Astrocyte (in vitro differentiated cells and primary cell): Measurements from ENCODE around the gene PIK3CD. TPM values are rescaled to one million over a fixed set of nuclear protein-coding genes. Genes with fewer than 3 reads are reported as not detected.

Source experiments
- DNase-seq: peaks from one replicate; pipeline ENCODE4 v3.0.0-alpha.2; 2010; ENCODE audit warnings: low read depth
- FAIRE-seq: peaks from 2 replicates; lab custom pipeline; 2011; peaks lifted over from hg19 to GRCh38; lab: Jason Lieb, UNC
- H2AFZ ChIP-seq: 2 replicates; pipeline ENCODE4 v1.6.0; 2012; ENCODE audit warnings: low read depth, low read length, inconsistent platforms
- H3K27ac ChIP-seq: 2 replicates; pipeline ENCODE4 v1.5.1; 2011; ENCODE audit warnings: low read depth, low read length, inconsistent platforms
- H3K27me3 ChIP-seq: 2 replicates; pipeline ENCODE4 v1.6.0; 2011; ENCODE audit warnings: low read length, inconsistent platforms; ENCODE audit not compliant: insufficient read depth
- H3K36me3 ChIP-seq: 2 replicates; pipeline ENCODE4 v1.5.1; 2011; ENCODE audit warnings: low read length, inconsistent platforms; ENCODE audit not compliant: insufficient read depth
- H3K4me1 ChIP-seq: 2 replicates; pipeline ENCODE4 v1.5.1; 2011; ENCODE audit warnings: low read length, inconsistent platforms; ENCODE audit not compliant: insufficient read depth
- H3K4me2 ChIP-seq: 2 replicates; pipeline ENCODE4 v1.6.0; 2012; ENCODE audit warnings: low read length, inconsistent platforms
- H3K4me3 ChIP-seq: 2 replicates; pipeline ENCODE4 v1.5.1; 2011; ENCODE audit warnings: low read depth, mild to moderate bottlenecking, low read length, inconsistent platforms; ENCODE audit not compliant: insufficient read depth
- H3K79me2 ChIP-seq: 2 replicates; pipeline ENCODE4 v1.6.0; 2012; ENCODE audit warnings: mild to moderate bottlenecking, low read length, inconsistent platforms; ENCODE audit not compliant: insufficient read depth
- H3K9ac ChIP-seq: 2 replicates; pipeline ENCODE4 v1.6.0; 2012; ENCODE audit warnings: mild to moderate bottlenecking, low read length, inconsistent platforms
- H3K9me3 ChIP-seq: 2 replicates; pipeline ENCODE4 v1.5.1; 2012; ENCODE audit warnings: low read depth, mild to moderate bottlenecking, low read length, inconsistent platforms; ENCODE audit not compliant: insufficient read depth
- H4K20me1 ChIP-seq: 2 replicates; pipeline ENCODE4 v1.6.0; 2012; ENCODE audit warnings: low read length, inconsistent platforms; ENCODE audit not compliant: insufficient read depth
- H3K27ac Mint-ChIP-seq: one replicate; pipeline ENCODE4 v1.8.0; 2021; ENCODE audit warnings: mild to moderate bottlenecking, mixed read lengths; ENCODE audit not compliant: unreplicated experiment
- H3K27me3 Mint-ChIP-seq: one replicate; pipeline ENCODE4 v1.8.0; 2021; ENCODE audit warnings: low read depth, mixed read lengths; ENCODE audit not compliant: unreplicated experiment
- H3K36me3 Mint-ChIP-seq: one replicate; pipeline ENCODE4 v1.8.0; 2021; ENCODE audit warnings: low read depth, mixed read lengths; ENCODE audit not compliant: unreplicated experiment
- H3K4me1 Mint-ChIP-seq: one replicate; pipeline ENCODE4 v1.8.0; 2021; ENCODE audit warnings: low read depth, mixed read lengths; ENCODE audit not compliant: unreplicated experiment
- H3K4me3 Mint-ChIP-seq: one replicate; pipeline ENCODE4 v1.8.0; 2021; ENCODE audit warnings: mild to moderate bottlenecking, moderate library complexity, mixed read lengths; ENCODE audit not compliant: unreplicated experiment
- H3K9me3 Mint-ChIP-seq: one replicate; pipeline ENCODE4 v1.8.0; 2021; ENCODE audit warnings: mild to moderate bottlenecking, mixed read lengths; ENCODE audit not compliant: unreplicated experiment
- EZH2 ChIP-seq: IDR thresholded peaks from 2 replicates; pipeline ENCODE4 v1.6.1; 2012; ENCODE audit warnings: mild to moderate bottlenecking, low read length, inconsistent platforms; ENCODE audit not compliant: insufficient read depth
- total RNA-seq: library from RNA; stranded (reverse); gene quantifications from 2 replicates; pipeline ENCODE4 v1.2.1, GENCODE V29; 2021
- TF ChIP-seq, protein P1 (sequence below): IDR thresholded peaks from 2 replicates; pipeline ENCODE4 v1.5.1; 2011; ENCODE audit warnings: low read depth, mild to moderate bottlenecking, inconsistent platforms, low read length, moderate library complexity; ENCODE audit not compliant: insufficient read depth

Gene PIK3CD
- total RNA-seq, 1 donor from 2014 or later = 29.5 TPM

DNA sequence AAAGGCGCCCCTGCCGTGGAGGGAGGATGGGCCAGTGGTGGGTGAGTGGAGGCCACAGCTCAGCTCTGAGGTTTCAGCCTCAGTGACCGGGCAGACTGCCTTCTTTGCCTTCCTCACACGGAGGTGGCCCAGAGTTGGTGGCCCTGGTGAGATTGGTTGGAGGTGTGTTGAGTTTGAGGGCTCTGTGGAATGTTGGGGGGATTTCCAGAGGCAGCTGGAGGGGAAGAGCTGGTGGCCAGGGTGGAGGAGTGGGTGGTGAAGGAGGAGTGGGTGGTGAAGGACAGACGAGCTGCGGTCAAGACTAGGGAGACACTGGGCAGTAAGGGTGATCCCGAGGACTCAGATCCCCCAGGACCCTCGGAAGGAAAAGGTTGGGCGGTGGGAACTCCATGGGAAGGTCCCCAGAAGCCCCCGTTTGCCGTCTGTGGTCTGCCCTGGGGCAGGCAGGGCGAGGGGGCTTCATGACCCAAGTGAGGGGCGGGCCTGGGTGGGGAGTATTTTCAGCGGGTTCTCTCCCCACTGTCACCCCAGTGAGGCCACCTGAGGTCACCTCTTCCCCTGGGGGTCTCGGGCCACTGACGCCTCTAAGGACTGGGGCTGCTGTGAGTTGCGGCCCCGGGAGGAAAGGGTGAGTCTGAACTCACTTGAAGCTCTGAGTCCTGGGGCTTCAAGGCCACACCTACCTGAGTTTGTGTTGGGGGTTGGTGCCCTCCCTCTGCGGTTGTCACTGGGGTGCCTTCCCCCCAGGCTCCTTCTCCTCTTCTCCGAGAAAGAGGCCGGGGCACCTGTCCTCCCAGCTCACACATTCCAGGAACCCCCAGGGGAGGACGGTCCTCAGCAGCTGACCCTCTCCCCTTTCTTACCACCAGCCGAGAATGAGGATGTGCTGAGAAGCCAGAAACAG, 22.7 kb upstream of the PIK3CD start:
- H3K36me3 Mint-ChIP-seq = no peaks in the 10 kb centered on the region
- peaks cover 5% of the 10 kb centered on the region for H3K4me1 ChIP-seq
- H3K27ac ChIP-seq = no peak overlapping the region
- no peak for FAIRE-seq
- H3K9me3 Mint-ChIP-seq = no peaks in the 10 kb centered on the region
- no peaks in the 10 kb centered on the region for H4K20me1 ChIP-seq
- H3K4me3 Mint-ChIP-seq = no peak overlapping the region
- H3K27ac Mint-ChIP-seq = no peak overlapping the region
- H3K27me3 ChIP-seq = no peaks in the 10 kb centered on the region
- TF ChIP-seq, protein P1, sequence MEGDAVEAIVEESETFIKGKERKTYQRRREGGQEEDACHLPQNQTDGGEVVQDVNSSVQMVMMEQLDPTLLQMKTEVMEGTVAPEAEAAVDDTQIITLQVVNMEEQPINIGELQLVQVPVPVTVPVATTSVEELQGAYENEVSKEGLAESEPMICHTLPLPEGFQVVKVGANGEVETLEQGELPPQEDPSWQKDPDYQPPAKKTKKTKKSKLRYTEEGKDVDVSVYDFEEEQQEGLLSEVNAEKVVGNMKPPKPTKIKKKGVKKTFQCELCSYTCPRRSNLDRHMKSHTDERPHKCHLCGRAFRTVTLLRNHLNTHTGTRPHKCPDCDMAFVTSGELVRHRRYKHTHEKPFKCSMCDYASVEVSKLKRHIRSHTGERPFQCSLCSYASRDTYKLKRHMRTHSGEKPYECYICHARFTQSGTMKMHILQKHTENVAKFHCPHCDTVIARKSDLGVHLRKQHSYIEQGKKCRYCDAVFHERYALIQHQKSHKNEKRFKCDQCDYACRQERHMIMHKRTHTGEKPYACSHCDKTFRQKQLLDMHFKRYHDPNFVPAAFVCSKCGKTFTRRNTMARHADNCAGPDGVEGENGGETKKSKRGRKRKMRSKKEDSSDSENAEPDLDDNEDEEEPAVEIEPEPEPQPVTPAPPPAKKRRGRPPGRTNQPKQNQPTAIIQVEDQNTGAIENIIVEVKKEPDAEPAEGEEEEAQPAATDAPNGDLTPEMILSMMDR = no peak
- no peak for TF ChIP-seq EZH2
- H3K36me3 ChIP-seq = no peaks in the 10 kb centered on the region
- H3K27me3 Mint-ChIP-seq = peaks cover 25% of the 10 kb centered on the region
- DNase-seq = no peak
- H3K4me1 Mint-ChIP-seq = peaks cover 4% of the 10 kb centered on the region
- no peaks in the 10 kb centered on the region for H3K79me2 ChIP-seq
- H3K9ac ChIP-seq = no peak overlapping the region
- no peak overlapping the region for H2AFZ ChIP-seq
- no peaks in the 10 kb centered on the region for H3K9me3 ChIP-seq
- H3K4me3 ChIP-seq = no peak overlapping the region
- H3K4me2 ChIP-seq = no peak overlapping the region

DNA sequence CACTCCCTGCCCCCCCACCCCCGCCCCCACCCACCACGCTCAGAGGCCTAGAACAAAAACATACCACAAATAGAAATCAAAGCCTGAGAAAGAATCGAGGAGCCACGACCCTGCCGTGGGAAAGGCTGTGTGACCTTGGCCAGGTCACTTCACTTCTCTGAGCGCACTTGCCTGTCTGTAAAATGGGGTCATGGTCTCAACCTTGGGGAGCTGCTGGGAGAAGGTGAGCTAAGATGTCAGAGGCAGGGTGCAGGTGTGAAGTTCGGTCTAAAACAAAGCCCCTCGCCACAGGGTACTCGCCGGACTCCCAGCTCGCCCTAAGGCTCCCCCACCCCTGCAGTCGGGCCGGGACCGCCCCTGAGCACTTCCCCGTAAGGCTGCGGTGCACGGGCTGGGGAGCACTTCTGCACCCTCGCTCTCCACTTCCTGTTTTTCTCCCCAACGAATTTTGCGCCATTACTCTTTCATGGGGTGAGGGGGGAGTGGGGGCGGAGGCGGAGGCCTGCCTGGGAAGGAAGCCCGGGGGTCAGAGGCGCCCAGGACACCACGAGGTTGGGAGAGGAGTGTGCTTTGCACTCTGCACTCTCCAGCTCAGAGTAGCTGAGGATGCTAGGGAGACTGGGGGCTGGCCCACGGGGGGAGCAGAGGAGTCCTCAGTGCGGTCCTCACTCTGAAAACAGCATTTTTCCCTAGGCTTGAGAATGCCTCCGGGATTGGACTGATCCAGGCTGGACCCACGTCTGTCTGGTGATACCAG, 21.9 kb upstream of the PIK3CD start:
- no peaks in the 10 kb centered on the region for H3K36me3 ChIP-seq
- H3K4me3 ChIP-seq = no peak overlapping the region
- no peak overlapping the region for H3K9ac ChIP-seq
- no peaks in the 10 kb centered on the region for H4K20me1 ChIP-seq
- peaks cover 5% of the 10 kb centered on the region for H3K4me1 ChIP-seq
- no peak overlapping the region for H3K27ac ChIP-seq
- H3K9me3 ChIP-seq = no peaks in the 10 kb centered on the region
- no peak overlapping the region for H3K4me2 ChIP-seq
- H3K36me3 Mint-ChIP-seq = peaks cover 2% of the 10 kb centered on the region
- no peaks in the 10 kb centered on the region for H3K79me2 ChIP-seq
- H3K4me1 Mint-ChIP-seq = peaks cover 4% of the 10 kb centered on the region
- DNase-seq (no peak), FAIRE-seq (no peak)
- H3K27me3 Mint-ChIP-seq = peaks cover 25% of the 10 kb centered on the region
- peaks cover 2% of the 10 kb centered on the region for H3K9me3 Mint-ChIP-seq
- TF ChIP-seq, protein P1 = no peak
- no peak for TF ChIP-seq EZH2
- no peak overlapping the region for H2AFZ ChIP-seq
- H3K27ac Mint-ChIP-seq = no peak overlapping the region
- H3K4me3 Mint-ChIP-seq = no peak overlapping the region
- no peaks in the 10 kb centered on the region for H3K27me3 ChIP-seq
